K562 (cell line): ENCODE data around the gene MANF. TPM values are rescaled to one million over a fixed set of nuclear protein-coding genes. Genes with fewer than 3 reads are reported as not detected.

ENCODE experiments used
- ATF3 ChIP-seq, 2 experiments: fragments of 450-650 bp in 1 of 2; sonication (generic) in 1 of 2; formaldehyde crosslinking in 1 of 2; IDR thresholded peaks in 1 of 2; conservative IDR thresholded peaks in 1 of 2; 2 replicates each; pipeline versions ENCODE4 v1.6.1 to v1.8.1; 2016 to 2023; ENCODE audit warnings: mild to moderate bottlenecking in 2 of 2, moderate library complexity in 2 of 2, inconsistent platforms in 1 of 2, missing genetic modification reagents in 1 of 2
- CBFA2T2 ChIP-seq: fragments of 450-650 bp; conservative IDR thresholded peaks from 2 replicates; pipeline ENCODE4 v1.6.1; 2017; ENCODE audit warnings: mild to moderate bottlenecking
- GABPB1 ChIP-seq: sonication (generic); formaldehyde crosslinking; IDR thresholded peaks from 2 replicates; pipeline ENCODE4 v1.8.0; 2022; ENCODE audit warnings: mild to moderate bottlenecking, missing genetic modification reagents
- MYC ChIP-seq, 2 experiments: fragments of 250-450 bp in 1 of 2; sonication (Bioruptor Pico) in 1 of 2; IDR thresholded peaks; 2 replicates each; pipeline versions ENCODE4 v1.5.1 to v1.6.1; 2012 to 2021; ENCODE audit warnings: low read depth in 2 of 2, borderline replicate concordance in 1 of 2, improper control_type of control experiment in 1 of 2, low read length in 1 of 2, mild to moderate bottlenecking in 1 of 2, moderate library complexity in 1 of 2
- NCOA4 ChIP-seq: fragments of 450-650 bp; IDR thresholded peaks from 2 replicates; pipeline ENCODE4 v1.6.1; 2018; ENCODE audit warnings: mild to moderate bottlenecking; ENCODE audit not compliant: partially characterized antibody
- PRDM10 ChIP-seq: fragments of 450-650 bp; IDR thresholded peaks from 2 replicates; pipeline ENCODE4 v1.6.1; 2018; ENCODE audit not compliant: partially characterized antibody
- SIN3B ChIP-seq: fragments of 450-650 bp; IDR thresholded peaks from 2 replicates; pipeline ENCODE4 v1.6.1; 2017; ENCODE audit warnings: low read depth, mild to moderate bottlenecking, moderate library complexity
- SNIP1 ChIP-seq: fragments of 450-650 bp; IDR thresholded peaks from 2 replicates; pipeline ENCODE4 v1.7.1; 2017; ENCODE audit warnings: low read depth, mild to moderate bottlenecking
- YY1 ChIP-seq, 3 experiments: IDR thresholded peaks; 2 replicates each; pipeline ENCODE4 v1.6.1; 2011; ENCODE audit warnings: low read length in 2 of 3, mild to moderate bottlenecking in 2 of 3, moderate library complexity in 2 of 3, borderline replicate concordance in 1 of 3, control low read depth in 1 of 3, low read depth in 1 of 3; ENCODE audit not compliant: insufficient read depth in 3 of 3, insufficient replicate concordance in 2 of 3, control insufficient read depth in 1 of 3, insufficient read length in 1 of 3; ENCODE audit errors: extremely low read depth in 1 of 3
- ZKSCAN8 ChIP-seq: fragments of 200-800 bp; sonication (Bioruptor generic); IDR thresholded peaks from 2 replicates; pipeline ENCODE4 v1.6.1; 2016; ENCODE audit warnings: missing genetic modification characterization, missing compliant biosample characterization
- ZNF280A ChIP-seq: fragments of 450-650 bp; IDR thresholded peaks from 2 replicates; pipeline ENCODE4 v1.6.1; 2018; ENCODE audit warnings: mild to moderate bottlenecking, low read depth; ENCODE audit not compliant: partially characterized antibody
- ZNF408 ChIP-seq: fragments of 250-450 bp; sonication (Bioruptor Pico); IDR thresholded peaks from 2 replicates; pipeline ENCODE4 v1.4.0; 2020; ENCODE audit warnings: low read depth, mild to moderate bottlenecking, moderate library complexity
- ZNF830 ChIP-seq: fragments of 250-450 bp; sonication (Bioruptor Pico); IDR thresholded peaks from 2 replicates; pipeline ENCODE4 v1.5.0; 2021; ENCODE audit warnings: mild to moderate bottlenecking
- polyA plus RNA-seq, 8 experiments: library from polyadenylated mRNA; depleted of rRNA in 4 of 8; stranded (reverse) in 5 of 8; unstranded in 3 of 8; fragments of >200 nt; fragmentation: Nextera tagmentation in 2 of 8; fragmentation: Illumina TruSeq in 1 of 8; extraction: Ambion mirVana in 2 of 8; extraction: Trizol in 1 of 8; gene quantifications; 2 replicates each; pipeline versions ENCODE4 v1.2.1 to v1.2.3, GENCODE V29; 2011 to 2014; ENCODE audit warnings: inconsistent platforms in 1 of 8, missing spikeins in 1 of 8
- total RNA-seq, 7 experiments: library from RNA; depleted of rRNA in 6 of 7; stranded (reverse); fragments of >200 nt in 6 of 7; fragmentation: Illumina TruSeq in 2 of 7; extraction: Trizol in 2 of 7; gene quantifications; 2 replicates each; pipeline versions ENCODE4 v1.2.1 to v1.2.3, GENCODE V29; 2011 to 2021; ENCODE audit warnings: low replicate concordance in 1 of 7
- TF ChIP-seq, protein P1 (sequence below), 2 experiments: fragments of 450-650 bp; conservative IDR thresholded peaks; 2 replicates each; pipeline ENCODE4 v1.6.1; 2017; ENCODE audit warnings: mild to moderate bottlenecking in 2 of 2, moderate library complexity in 2 of 2
- TF ChIP-seq, protein P2 (sequence below), 2 experiments: fragments of 200-800 bp in 1 of 2; sonication (Bioruptor generic) in 1 of 2; sonication (generic) in 1 of 2; formaldehyde crosslinking in 1 of 2; IDR thresholded peaks in 1 of 2; conservative IDR thresholded peaks in 1 of 2; 2 replicates each; pipeline versions ENCODE4 v1.5.0 to v1.6.1; 2016 to 2020; ENCODE audit warnings: missing compliant biosample characterization in 1 of 2, missing genetic modification characterization in 1 of 2, missing genetic modification reagents in 1 of 2

Gene MANF
- total and polyA plus RNA-seq, 9 of the 15 experiments (the other 6 are each of a cell fraction or from before 2014, with no cell fraction given), result 6.5 to 52.7 (median 42.3) TPM

DNA sequence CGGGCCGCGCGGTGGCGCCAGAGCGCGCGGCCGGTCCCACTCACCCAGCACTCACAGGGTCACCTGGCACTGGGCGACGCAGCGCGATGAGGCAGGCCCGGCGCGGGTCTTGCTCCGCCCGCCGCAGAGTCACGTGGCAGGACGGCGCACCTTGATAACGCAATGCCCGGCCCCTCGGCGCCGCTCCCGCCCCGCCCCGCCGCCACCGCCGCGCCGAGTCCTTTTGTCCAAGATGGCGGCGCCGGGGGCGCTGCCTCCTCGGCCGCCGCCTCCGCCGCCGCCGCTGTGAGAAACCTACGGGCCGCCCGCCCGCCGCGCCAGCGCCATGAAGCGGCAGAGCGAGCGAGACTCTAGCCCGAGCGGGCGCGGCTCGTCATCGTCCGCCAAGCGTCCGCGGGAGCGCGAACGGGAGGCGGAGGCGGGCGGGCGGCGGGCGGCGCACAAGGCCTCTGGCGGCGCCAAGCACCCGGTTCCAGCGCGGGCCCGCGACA is 6.0 kb downstream of the MANF start, which contains the start of gene RBM15B (continued):
- TF ChIP-seq, protein P1, sequence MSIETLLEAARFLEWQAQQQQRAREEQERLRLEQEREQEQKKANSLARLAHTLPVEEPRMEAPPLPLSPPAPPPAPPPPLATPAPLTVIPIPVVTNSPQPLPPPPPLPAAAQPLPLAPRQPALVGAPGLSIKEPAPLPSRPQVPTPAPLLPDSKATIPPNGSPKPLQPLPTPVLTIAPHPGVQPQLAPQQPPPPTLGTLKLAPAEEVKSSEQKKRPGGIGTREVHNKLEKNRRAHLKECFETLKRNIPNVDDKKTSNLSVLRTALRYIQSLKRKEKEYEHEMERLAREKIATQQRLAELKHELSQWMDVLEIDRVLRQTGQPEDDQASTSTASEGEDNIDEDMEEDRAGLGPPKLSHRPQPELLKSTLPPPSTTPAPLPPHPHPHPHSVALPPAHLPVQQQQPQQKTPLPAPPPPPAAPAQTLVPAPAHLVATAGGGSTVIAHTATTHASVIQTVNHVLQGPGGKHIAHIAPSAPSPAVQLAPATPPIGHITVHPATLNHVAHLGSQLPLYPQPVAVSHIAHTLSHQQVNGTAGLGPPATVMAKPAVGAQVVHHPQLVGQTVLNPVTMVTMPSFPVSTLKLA (conservative IDR thresholded peaks at IDR 0.05), result peak; percentile 51 to 85
- TF ChIP-seq ZNF830 (CRISPR knock-in tag) (no peak), SIN3B (peak; percentile 72; the same call in 1 of the 2 replicates), NCOA4 (no peak), ZKSCAN8 (CRISPR knock-in tag) (no peak), CBFA2T2 (peak; percentile 35; the same call in 1 of the 2 replicates), GABPB1 (CRISPR knock-in tag) (peak; percentile 56), ZNF408 (no peak), ZNF280A (no peak), PRDM10 (peak; percentile 80), MYC (IDR thresholded peaks at IDR 0.05; ENCODE audit: low read depth, low read length) (peak; percentile 85), MYC (CRISPR knock-in tag; IDR thresholded peaks at IDR 0.05; ENCODE audit: borderline replicate concordance, low read depth) (no peak), SNIP1 (no peak), YY1 (IDR thresholded peaks at IDR 0.05; ENCODE audit: borderline replicate concordance in 1 of 3, control insufficient read depth in 1 of 3, extremely low read depth in 1 of 3, insufficient read depth in 3 of 3, insufficient read length in 1 of 3, insufficient replicate concordance in 2 of 3, low read depth in 1 of 3, low read length in 2 of 3) (peak in 2 of 3 experiments; percentile 93), ATF3 (IDR thresholded peaks at IDR 0.05) (no peak), ATF3 (CRISPR knock-in tag; conservative IDR thresholded peaks at IDR 0.05) (no peak)
- TF ChIP-seq, protein P2, sequence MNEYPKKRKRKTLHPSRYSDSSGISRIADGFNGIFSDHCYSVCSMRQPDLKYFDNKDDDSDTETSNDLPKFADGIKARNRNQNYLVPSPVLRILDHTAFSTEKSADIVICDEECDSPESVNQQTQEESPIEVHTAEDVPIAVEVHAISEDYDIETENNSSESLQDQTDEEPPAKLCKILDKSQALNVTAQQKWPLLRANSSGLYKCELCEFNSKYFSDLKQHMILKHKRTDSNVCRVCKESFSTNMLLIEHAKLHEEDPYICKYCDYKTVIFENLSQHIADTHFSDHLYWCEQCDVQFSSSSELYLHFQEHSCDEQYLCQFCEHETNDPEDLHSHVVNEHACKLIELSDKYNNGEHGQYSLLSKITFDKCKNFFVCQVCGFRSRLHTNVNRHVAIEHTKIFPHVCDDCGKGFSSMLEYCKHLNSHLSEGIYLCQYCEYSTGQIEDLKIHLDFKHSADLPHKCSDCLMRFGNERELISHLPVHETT (CRISPR knock-in tag; conservative IDR thresholded peaks at IDR 0.05 in 1 of 2, IDR thresholded peaks at IDR 0.05 in 1 of 2), result peak in 1 of 2 experiments; percentile 97; a peak in 2 of 4 replicates
